ENCODE data around the gene PLA2G5.
"Not testable (repeated sequence)": the region's sequence is repeated elsewhere in the genome, so short reads cannot be mapped to it uniquely, and the experiment has no call there.

- not testable (repeated sequence) for TF ChIP-seq POLR2A, CTCF, EP300 (IDR thresholded peaks at IDR 0.05)
Observed at GRCh38 chr1:20060791-20061190, 9.2 kb upstream of the PLA2G5 start.
